Fibroblast of lung (primary cell): Measurements from ENCODE around the gene EPHB6. TPM values are rescaled to one million over a fixed set of nuclear protein-coding genes. Genes with fewer than 3 reads are reported as not detected.

ENCODE experiments used
- DNase-seq, 2 donors: peaks; one replicate each; pipeline versions ENCODE4 v3.0.0 to v3.0.0-alpha.2; 2010; ENCODE audit warnings: low read depth in 2 of 2
- H2AFZ ChIP-seq: 2 replicates; pipeline ENCODE4 v1.5.1; 2012; ENCODE audit warnings: low read length, control low read depth, inconsistent platforms
- H3K27ac ChIP-seq: 2 replicates; pipeline ENCODE4 v1.5.1; 2011; ENCODE audit warnings: low read length, control low read depth; ENCODE audit not compliant: insufficient read depth
- H3K27me3 ChIP-seq: 2 replicates; pipeline ENCODE4 v1.5.1; 2011; ENCODE audit warnings: mild to moderate bottlenecking, low read length; ENCODE audit not compliant: control insufficient read depth, insufficient read depth
- H3K36me3 ChIP-seq: 2 replicates; pipeline ENCODE4 v1.5.1; 2011; ENCODE audit warnings: low read length; ENCODE audit not compliant: control insufficient read depth, insufficient read depth
- H3K4me1 ChIP-seq: 2 replicates; pipeline ENCODE4 v1.5.1; 2011; ENCODE audit warnings: low read length; ENCODE audit not compliant: control insufficient read depth, insufficient read depth; ENCODE audit errors: extremely low read depth
- H3K4me2 ChIP-seq: 2 replicates; pipeline ENCODE4 v1.5.1; 2011; ENCODE audit warnings: low read length, control low read depth; ENCODE audit not compliant: insufficient read depth; ENCODE audit errors: extremely low read depth
- H3K4me3 ChIP-seq, 4 experiments: fragments of 200-600 bp in 1 of 4; sonication (generic) in 1 of 4; replicated peaks in 1 of 4; 2 replicates each; pipeline ENCODE4 v1.5.1; 2011 to 2016; ENCODE audit warnings: low read length in 4 of 4, low read depth in 3 of 4, mild to moderate bottlenecking in 3 of 4, control low read depth in 2 of 4, inconsistent platforms in 1 of 4, mixed read lengths in 1 of 4; ENCODE audit not compliant: insufficient read depth in 1 of 4; ENCODE audit errors: control extremely low read depth in 1 of 4
- H3K79me2 ChIP-seq: 2 replicates; pipeline ENCODE4 v1.5.1; 2012; ENCODE audit warnings: mild to moderate bottlenecking, low read length, inconsistent platforms; ENCODE audit not compliant: control insufficient read depth, insufficient read depth
- H3K9ac ChIP-seq: 2 replicates; pipeline ENCODE4 v1.5.1; 2011; ENCODE audit warnings: mild to moderate bottlenecking, low read length, control low read depth; ENCODE audit not compliant: insufficient read depth
- H3K9me3 ChIP-seq: 2 replicates; pipeline ENCODE4 v1.5.1; 2012; ENCODE audit warnings: low read depth, low read length; ENCODE audit not compliant: control insufficient read depth, insufficient read depth
- H4K20me1 ChIP-seq: 2 replicates; pipeline ENCODE4 v1.5.1; 2011; ENCODE audit warnings: low read length; ENCODE audit not compliant: control insufficient read depth, insufficient read depth; ENCODE audit errors: extremely low read depth
- CTCF ChIP-seq, 2 donors: IDR thresholded peaks in 1 of 2; conservative IDR thresholded peaks in 1 of 2; 1 replicate in 1 of 2; 2 replicates in 1 of 2; pipeline ENCODE4 v1.5.1; 2011 to 2012; ENCODE audit warnings: low read length in 2 of 2, control low read depth in 1 of 2, inconsistent platforms in 1 of 2, low read depth in 1 of 2, mild to moderate bottlenecking in 1 of 2
- EZH2 ChIP-seq: IDR thresholded peaks from 2 replicates; pipeline ENCODE4 v1.5.1; 2012; ENCODE audit warnings: low read length, control low read depth, mild to moderate bottlenecking; ENCODE audit errors: missing control alignments
- polyA plus RNA-seq, 2 donors: library from polyadenylated mRNA; depleted of rRNA in 1 of 2; stranded (reverse) in 1 of 2; unstranded in 1 of 2; fragments of >200 nt; gene quantifications; 2 replicates each; pipeline ENCODE4 v1.2.1, GENCODE V29; 2011 to 2012; ENCODE audit warnings: missing spikeins in 1 of 2
- total RNA-seq: library from RNA; depleted of rRNA; stranded (reverse); fragments of >200 nt; gene quantifications from 2 replicates; pipeline ENCODE4 v1.2.1, GENCODE V29; 2014

Gene EPHB6
- total and polyA plus RNA-seq, 2 donors (not counting 1 experiment from before 2014, with no cell fraction given): 1.1 to 4.3 TPM

- Histone ChIP-seq H3K4me3 (no peak overlapping the region), H3K36me3 (no peaks in the 10 kb centered on the region), H3K27me3 (no peaks in the 10 kb centered on the region), H3K9ac (no peak overlapping the region), H4K20me1 (no peaks in the 10 kb centered on the region), H3K27ac (no peak overlapping the region), H3K4me2 (no peak overlapping the region), H3K9me3 (no peaks in the 10 kb centered on the region), H2AFZ (no peak overlapping the region), H3K4me1 (no peaks in the 10 kb centered on the region), H3K79me2 (no peaks in the 10 kb centered on the region)
- no peak for DNase-seq
- no peak for TF ChIP-seq CTCF (conservative IDR thresholded peaks at IDR 0.05 in 1 of 2, IDR thresholded peaks at IDR 0.05 in 1 of 2; ENCODE audit: low read depth in 1 of 2, low read length in 2 of 2)
- no peak for TF ChIP-seq EZH2
Observed at GRCh38 chr7:142904128-142904527, 49.3 kb downstream of the EPHB6 start.

- Histone ChIP-seq H3K4me2 (no peak overlapping the region), H3K36me3 (no peaks in the 10 kb centered on the region), H3K4me1 (no peaks in the 10 kb centered on the region), H3K27me3 (no peaks in the 10 kb centered on the region), H4K20me1 (no peaks in the 10 kb centered on the region), H3K9ac (no peak overlapping the region), H3K4me3 (no peak overlapping the region), H3K9me3 (no peaks in the 10 kb centered on the region), H3K27ac (no peak overlapping the region), H3K79me2 (no peaks in the 10 kb centered on the region), H2AFZ (no peak overlapping the region)
- no peak for TF ChIP-seq EZH2
- no peak for TF ChIP-seq CTCF (conservative IDR thresholded peaks at IDR 0.05 in 1 of 2, IDR thresholded peaks at IDR 0.05 in 1 of 2; ENCODE audit: low read depth in 1 of 2, low read length in 2 of 2)
- DNase-seq: no peak
Observed at GRCh38 chr7:142905759-142906158, 50.9 kb downstream of the EPHB6 start.

- Histone ChIP-seq H3K27ac (no peak overlapping the region), H3K4me2 (no peak overlapping the region), H2AFZ (no peak overlapping the region), H4K20me1 (no peaks in the 10 kb centered on the region), H3K4me3 (no peak overlapping the region), H3K27me3 (no peaks in the 10 kb centered on the region), H3K9ac (no peak overlapping the region), H3K4me1 (no peaks in the 10 kb centered on the region), H3K9me3 (no peaks in the 10 kb centered on the region), H3K36me3 (no peaks in the 10 kb centered on the region), H3K79me2 (no peaks in the 10 kb centered on the region)
- DNase-seq: no peak
- TF ChIP-seq EZH2: no peak
- no peak for TF ChIP-seq CTCF (conservative IDR thresholded peaks at IDR 0.05 in 1 of 2, IDR thresholded peaks at IDR 0.05 in 1 of 2; ENCODE audit: low read depth in 1 of 2, low read length in 2 of 2)
Observed at GRCh38 chr7:142906643-142907042, 51.8 kb downstream of the EPHB6 start.
